ENCODE data around the gene SPDYC.

The SPDYC gene

GRCh38 chr11:65180877-65181568 is 11.0 kb downstream of the SPDYC start:
- DNase-seq (ENCODE audit: low read depth) = no peak
- TF ChIP-seq, protein P1, sequence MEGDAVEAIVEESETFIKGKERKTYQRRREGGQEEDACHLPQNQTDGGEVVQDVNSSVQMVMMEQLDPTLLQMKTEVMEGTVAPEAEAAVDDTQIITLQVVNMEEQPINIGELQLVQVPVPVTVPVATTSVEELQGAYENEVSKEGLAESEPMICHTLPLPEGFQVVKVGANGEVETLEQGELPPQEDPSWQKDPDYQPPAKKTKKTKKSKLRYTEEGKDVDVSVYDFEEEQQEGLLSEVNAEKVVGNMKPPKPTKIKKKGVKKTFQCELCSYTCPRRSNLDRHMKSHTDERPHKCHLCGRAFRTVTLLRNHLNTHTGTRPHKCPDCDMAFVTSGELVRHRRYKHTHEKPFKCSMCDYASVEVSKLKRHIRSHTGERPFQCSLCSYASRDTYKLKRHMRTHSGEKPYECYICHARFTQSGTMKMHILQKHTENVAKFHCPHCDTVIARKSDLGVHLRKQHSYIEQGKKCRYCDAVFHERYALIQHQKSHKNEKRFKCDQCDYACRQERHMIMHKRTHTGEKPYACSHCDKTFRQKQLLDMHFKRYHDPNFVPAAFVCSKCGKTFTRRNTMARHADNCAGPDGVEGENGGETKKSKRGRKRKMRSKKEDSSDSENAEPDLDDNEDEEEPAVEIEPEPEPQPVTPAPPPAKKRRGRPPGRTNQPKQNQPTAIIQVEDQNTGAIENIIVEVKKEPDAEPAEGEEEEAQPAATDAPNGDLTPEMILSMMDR (conservative IDR thresholded peaks at IDR 0.05; ENCODE audit: low read depth, low read length) = peak; percentile 49
- H3K4me3 ChIP-seq (ENCODE audit: low read length) = peak overlapping the region; percentile 85

- DNase-seq (ENCODE audit: low read depth) = no peak
- TF ChIP-seq, protein P1 (conservative IDR thresholded peaks at IDR 0.05; ENCODE audit: low read depth, low read length) = no peak
- H3K4me3 ChIP-seq (ENCODE audit: low read length) = peak within 1 kb of the TSS; percentile 85
Measured at GRCh38 chr11:65181569-65182257, 11.7 kb downstream of the SPDYC start, which contains the start of gene CAPN1. Gene CAPN1 (plus strand): TSS chr11:65181928. CDS start chr11:65182702, 774 bp downstream.

DNA sequence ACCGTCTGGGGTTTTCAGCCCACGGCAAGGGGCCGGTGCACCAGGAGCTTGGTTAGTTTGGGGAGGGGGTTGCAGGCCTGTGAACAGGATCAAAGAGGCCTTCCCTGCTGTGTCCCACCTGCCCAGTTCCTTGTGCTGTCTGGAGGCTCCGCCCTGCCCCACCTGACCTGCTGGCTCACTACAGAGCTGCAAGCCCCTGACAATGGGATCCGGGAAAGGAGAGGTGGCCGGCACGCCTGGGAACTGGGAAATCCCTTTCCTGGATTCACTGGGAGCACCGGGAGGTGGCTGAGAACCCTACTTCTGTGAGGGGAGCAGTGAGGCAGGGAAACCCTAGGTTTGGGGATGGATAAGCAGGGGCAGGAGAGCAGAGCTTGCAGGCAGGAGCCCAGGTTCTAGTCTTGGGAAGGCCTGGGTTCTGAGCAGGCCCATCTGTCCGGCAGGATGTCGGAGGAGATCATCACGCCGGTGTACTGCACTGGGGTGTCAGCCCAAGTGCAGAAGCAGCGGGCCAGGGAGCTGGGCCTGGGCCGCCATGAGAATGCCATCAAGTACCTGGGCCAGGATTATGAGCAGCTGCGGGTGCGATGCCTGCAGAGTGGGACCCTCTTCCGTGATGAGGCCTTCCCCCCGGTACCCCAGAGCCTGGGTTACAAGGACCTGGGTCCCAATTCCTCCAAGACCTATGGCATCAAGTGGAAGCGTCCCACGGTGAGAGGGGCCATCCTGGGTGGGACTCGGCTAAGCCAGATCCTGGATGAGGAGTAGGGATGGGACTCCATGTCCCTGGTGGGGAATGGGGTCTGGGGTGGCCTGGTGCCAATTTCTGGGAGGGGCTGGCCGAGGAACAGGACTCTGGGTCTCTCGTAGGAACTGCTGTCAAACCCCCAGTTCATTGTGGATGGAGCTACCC is 12.5 kb downstream of the SPDYC start:
- DNase-seq (ENCODE audit: low read depth) = no peak
- TF ChIP-seq, protein P1 (conservative IDR thresholded peaks at IDR 0.05; ENCODE audit: low read depth, low read length) = no peak
- peak overlapping the region; percentile 85 for H3K4me3 ChIP-seq (ENCODE audit: low read length)

DNA sequence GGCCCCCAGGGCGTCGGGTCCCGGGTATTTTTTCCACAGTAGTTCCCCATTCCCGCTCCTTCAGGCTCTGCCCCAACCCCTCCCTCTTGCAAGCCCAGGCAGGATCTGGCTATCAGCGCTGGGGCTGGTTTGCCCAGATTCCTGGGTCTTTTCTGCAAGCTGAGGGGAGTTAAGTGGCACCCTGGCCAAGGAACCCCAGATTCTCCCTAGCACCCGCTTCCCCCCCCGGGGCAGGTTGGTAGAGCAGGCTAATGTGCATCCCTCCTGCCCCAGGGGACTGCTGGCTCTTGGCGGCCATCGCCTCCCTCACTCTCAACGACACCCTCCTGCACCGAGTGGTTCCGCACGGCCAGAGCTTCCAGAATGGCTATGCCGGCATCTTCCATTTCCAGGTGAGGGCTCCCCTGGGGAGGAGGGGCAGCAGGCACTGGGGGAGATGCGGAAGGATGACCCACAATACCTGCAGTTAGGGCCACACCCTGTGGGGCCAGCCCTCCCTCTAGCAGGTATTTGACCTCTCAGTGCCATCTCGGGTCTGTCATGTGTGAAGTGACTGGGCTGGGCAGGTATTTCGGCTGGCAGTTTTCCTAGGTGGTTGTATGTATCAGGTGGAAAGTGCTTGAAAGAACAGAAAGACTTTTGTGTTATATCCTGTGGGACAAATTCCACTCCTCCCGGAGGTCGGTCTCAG is 13.3 kb downstream of the SPDYC start:
- TF ChIP-seq, protein P1 (conservative IDR thresholded peaks at IDR 0.05; ENCODE audit: low read depth, low read length) = no peak

GRCh38 chr11:65184146-65184545 is 14.1 kb downstream of the SPDYC start:
- no peak overlapping the region for H3K4me3 ChIP-seq (ENCODE audit: low read length)
- TF ChIP-seq, protein P1 (conservative IDR thresholded peaks at IDR 0.05; ENCODE audit: low read depth, low read length) = no peak
- DNase-seq (ENCODE audit: low read depth) = no peak

More for the DNA sequence above, 13.3 kb downstream of the SPDYC start:
- no peak for DNase-seq (ENCODE audit: low read depth)
- H3K4me3 ChIP-seq (ENCODE audit: low read length) = no peak overlapping the region

- TF ChIP-seq, protein P1 (conservative IDR thresholded peaks at IDR 0.05; ENCODE audit: low read depth, low read length) = no peak
- DNase-seq (ENCODE audit: low read depth) = no peak
- no peak overlapping the region for H3K4me3 ChIP-seq (ENCODE audit: low read length)
Measured at GRCh38 chr11:65185171-65185570, 15.1 kb downstream of the SPDYC start.

Measured in retinal pigment epithelial cell (primary cell).